LoVo (cell line): ENCODE measurements around the gene SCARB1.

Experiments
- DNase-seq: peaks from one replicate; pipeline ENCODE4 v3.0.0-alpha.2; 2016; ENCODE audit warnings: low spot score

Gene SCARB1

GRCh38 chr12:124730455-124730932, 133.2 kb downstream of the SCARB1 start:
- DNase-seq, result no peak

GRCh38 chr12:124727922-124728321, 135.7 kb downstream of the SCARB1 start:
- DNase-seq, result no peak

- DNase-seq, result no peak
These were observed 136.3 kb downstream of the SCARB1 start for GRCh38 chr12:124727264-124727800.
